Stimulated activated CD4-positive, alpha-beta T cell treated with anti-CD3 and anti-CD28 coated beads, Interleukin-15, amount 100 ng/mL, for 48 hours (primary cell): ENCODE results near the gene ZNRF1.
"Not testable (repeated sequence)": the region's sequence is repeated elsewhere in the genome, so short reads cannot be mapped to it uniquely, and the experiment has no call there.

Experiments used
- DNase-seq, 2 donors: peaks; one replicate each; pipeline ENCODE4 v3.0.0-alpha.2; 2020; ENCODE audit warnings: low read depth in 2 of 2

The ZNRF1 gene

GRCh38 chr16:75000481-75001081 is 1.8 kb downstream of the ZNRF1 start:
- DNase-seq: no peak

GRCh38 chr16:75002474-75002873 is 3.6 kb downstream of the ZNRF1 start:
- no peak for DNase-seq

DNA sequence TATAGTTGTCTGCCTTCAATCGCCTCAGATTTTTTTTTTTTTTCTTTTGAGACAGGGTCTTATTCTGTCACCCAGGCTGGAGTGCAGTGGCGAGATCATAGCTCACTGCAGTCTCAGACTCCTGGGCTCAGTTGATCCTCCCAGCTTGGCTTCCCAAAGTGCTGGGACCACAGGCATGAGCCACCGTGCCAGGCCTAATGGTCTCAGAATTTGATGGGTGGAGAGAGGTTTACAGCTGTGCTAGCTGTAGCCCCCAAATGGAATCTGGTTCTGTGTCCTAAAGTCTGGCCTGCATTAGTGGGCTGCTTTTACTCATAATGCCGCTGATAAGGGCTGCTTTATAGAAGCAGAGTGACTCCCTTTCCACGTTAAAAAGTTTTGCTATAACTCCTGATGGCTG is 5.1 kb downstream of the ZNRF1 start:
- DNase-seq: no peak

- DNase-seq: no peak
Measured at GRCh38 chr16:75004460-75004859, 5.6 kb downstream of the ZNRF1 start.

GRCh38 chr16:75005697-75006096 is 6.9 kb downstream of the ZNRF1 start:
- DNase-seq: no peak

DNA sequence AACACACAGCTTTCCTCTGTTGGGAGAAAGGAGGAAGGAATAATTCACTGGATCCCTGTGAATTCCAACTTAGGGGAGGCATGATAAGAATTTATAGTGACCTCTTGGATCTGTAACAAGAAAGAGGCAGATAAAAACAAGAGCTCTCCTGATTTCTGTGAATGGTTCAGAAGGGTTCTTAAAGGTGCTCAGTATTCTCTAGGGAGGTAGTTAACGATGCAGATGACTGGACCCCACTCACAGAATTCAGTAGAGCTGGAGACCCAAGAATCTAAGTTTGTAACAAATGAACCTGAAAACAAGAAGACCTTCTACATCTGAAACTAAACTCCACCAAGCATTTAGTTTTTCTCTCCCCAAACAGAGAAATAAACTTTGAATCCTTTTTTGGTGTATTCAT is 8.6 kb downstream of the ZNRF1 start:
- no peak for DNase-seq

- DNase-seq: no peak
Measured at GRCh38 chr16:75010427-75010826, 11.6 kb downstream of the ZNRF1 start.

DNA sequence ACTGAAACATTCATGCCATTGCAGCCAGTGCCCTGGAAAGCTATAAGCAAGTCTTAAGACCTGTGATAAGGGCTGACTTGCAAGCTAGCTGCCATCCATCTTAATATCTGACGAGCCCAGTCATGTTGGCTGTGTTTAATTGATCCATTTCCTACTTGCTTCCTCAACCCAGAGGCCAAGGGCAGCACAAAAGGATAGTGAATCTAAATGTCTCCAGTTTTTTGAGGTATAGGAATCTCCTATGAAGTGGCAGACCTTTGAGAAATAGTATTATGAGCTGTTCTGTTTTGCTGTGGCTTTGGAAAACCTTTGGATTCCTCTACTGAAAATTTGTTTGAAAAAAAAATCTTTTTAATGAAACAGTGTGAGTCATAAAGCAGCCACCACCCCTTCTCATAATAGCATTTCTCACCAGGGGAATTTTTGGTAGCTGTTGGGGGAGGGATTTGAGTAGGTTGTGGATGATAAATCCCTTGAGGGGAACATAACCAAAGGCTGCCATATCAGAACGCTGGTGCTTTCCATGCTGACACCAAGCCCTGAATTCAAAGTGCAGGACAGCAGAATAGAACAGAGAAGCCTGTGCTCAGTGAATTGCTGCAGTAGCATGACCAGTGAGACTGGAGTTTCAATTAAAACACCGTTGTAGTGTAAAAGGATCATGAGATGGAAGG is 12.9 kb downstream of the ZNRF1 start:
- DNase-seq: peak; percentile 43 to 46

GRCh38 chr16:75012380-75013081 is 13.7 kb downstream of the ZNRF1 start:
- no peak for DNase-seq

DNA sequence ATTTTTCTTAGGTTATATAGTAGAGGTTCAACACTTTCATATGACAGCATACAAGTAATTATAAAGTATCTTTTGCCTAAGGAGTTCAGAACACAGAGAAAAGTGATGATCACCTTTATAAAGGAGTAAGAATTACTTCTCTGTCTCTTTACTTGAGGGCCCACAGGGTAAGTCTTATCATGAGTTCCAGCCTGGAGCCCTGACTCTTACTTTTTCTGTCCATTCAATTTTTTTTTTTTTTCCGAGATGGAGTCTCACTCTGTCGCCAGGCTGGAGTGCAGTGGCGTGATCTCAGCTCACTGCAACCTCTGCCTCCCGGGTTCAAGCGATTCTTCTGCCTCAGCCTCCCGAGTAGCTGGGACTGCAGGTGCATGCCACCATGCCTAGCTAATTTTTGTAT is 14.3 kb downstream of the ZNRF1 start:
- DNase-seq: not testable (repeated sequence)

DNA sequence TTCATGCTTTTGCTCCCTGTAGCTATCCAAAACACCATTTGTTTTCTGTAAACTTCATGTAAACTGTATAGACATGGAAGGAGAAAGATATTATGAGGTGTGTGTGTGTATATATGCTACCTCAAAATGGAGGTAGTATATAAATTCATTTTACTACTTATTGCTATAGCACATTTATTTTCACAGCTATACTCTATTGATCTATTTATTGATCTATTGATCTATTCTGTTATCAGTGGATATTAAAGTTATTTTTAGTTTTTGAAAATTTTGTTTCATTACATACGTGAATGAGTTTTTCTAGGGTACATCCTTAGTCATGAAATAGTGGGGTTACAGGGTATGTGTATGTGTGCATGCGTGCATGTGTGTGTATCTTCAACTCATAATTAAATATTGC is 15.5 kb downstream of the ZNRF1 start:
- DNase-seq: no peak

GRCh38 chr16:75016451-75017081 is 17.7 kb downstream of the ZNRF1 start:
- DNase-seq: not testable (repeated sequence)

- DNase-seq: no peak
Measured at GRCh38 chr16:75017670-75018525, 19.1 kb downstream of the ZNRF1 start.

DNA sequence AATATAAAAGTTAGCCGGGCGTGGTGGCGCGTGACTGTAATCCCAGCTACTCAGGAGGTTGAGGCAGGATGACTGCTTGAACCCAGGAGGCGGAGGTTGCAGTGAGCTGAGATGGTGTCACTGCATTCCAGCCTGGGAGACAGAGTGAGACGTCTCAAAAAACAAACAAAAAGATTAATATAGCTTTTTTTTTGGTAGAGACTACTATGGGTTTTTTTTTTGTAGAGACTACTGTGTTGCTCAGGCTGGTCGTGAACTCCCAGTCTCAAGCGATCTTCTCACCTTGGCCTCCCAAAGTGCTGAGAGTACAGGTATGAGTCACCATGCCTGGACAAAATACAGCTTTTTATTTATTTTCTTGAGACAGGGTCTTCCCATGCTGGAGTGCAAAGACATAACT is 20.2 kb downstream of the ZNRF1 start:
- no peak for DNase-seq

GRCh38 chr16:75019586-75019985 is 20.8 kb downstream of the ZNRF1 start:
- DNase-seq: no peak

DNA sequence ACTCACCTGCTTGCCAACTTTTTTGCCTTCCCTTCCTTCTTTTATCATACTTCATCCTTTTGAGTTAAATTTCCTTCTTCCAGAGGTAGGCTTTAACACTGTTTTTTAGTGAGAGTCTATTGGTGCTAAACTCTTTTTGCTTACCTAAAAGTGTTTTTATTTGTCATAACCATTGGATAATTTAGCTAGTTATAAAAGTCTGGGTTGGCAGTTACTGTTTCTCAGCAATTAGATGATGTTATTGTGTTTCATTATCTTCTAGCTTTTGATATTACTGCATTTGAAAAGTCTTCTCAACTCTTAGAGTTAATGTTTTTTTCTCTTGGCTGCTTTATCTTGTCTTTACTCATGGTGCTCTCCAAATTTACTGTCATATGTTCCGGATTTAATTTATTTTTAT is 22.6 kb downstream of the ZNRF1 start:
- DNase-seq: no peak

- DNase-seq: no peak
Measured at GRCh38 chr16:75022567-75022966, 23.7 kb downstream of the ZNRF1 start.

DNA sequence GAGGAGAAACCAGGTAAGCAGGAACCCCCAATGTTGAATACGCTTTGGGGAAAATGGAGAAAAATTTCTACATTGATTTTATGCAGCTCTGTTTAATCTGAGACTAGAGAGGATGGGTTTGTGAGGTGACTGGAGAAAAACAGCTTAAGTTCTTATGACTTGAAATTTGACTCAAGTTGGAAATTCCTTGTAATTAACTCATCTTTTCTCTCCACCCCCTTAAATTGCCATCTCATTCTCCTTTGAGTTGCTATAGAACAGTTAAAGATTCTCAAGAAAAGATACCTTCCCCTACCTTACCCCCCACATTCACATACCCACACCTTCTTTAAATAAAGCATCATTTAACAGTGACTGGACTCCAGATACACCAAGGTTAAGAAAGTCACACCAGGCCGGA is 24.2 kb downstream of the ZNRF1 start:
- DNase-seq: no peak

DNA sequence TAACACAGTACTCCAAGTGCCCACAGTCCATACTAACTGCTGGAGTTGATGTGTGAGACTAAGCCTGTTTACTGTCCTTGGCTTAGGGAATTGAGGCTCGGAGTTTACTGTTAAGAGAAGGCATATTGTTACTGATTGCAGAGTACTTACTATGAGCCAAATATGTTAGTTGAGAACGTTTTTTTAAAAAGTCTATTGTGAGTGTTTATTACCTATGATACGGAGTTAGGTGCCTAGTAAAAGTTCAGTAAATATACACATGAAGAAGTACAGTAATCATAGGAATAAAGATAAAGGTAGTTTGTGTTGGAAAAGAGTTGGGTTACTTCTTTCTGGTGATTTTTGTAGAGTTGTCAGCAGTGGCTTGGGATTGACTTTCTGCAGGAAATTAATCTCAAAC is 25.4 kb downstream of the ZNRF1 start:
- DNase-seq: no peak

DNA sequence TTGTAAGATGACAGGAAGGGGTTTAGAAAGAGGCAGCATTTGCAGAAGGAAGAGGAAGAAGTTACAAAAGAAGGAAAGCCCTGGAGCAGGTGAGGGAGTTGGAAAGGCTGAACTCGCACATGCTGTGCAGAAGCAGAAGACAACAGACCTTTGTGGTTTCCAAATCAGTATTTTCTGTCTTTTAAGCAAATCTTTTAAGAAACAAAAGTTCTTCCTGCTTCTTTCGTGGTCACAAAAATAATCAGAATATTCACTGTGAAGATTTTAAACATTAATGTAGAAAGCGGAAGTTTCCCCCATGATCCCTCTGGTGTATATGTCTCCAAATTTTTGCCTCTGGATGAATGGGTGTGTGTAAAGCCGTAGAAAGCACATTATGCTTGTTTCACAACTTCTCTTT is 25.8 kb downstream of the ZNRF1 start:
- no peak for DNase-seq

DNA sequence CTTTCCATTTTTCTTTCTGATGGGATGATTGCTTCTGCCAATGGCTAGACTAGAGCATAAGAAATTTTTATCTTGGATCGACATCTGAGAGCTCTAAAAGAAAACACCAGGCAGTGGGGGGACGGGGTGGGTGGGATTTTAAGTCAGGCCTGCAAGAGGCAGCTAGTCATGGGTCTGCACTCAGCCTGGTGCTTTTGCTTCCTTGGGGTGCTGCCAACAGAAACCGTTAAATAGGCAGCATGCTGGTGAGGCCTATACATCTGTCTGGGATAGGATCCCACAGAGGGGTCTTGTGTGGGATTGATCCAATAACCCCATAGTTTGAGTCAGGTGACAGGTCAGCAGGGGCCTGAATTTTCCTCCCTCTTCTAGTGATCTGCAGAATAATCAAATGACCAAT is 26.9 kb downstream of the ZNRF1 start:
- no peak for DNase-seq
